GM23248 (cell line): ENCODE results near the gene CYGB.

Source experiments
- EZH2 ChIP-seq: fragments of 200-600 bp; sonication (generic); IDR thresholded peaks from 2 replicates; pipeline ENCODE4 v1.6.1; 2018; ENCODE audit warnings: antibody characterized with exemption, mild to moderate bottlenecking; ENCODE audit not compliant: insufficient read depth, poor library complexity, severe bottlenecking
- EZH2phosphoT487 ChIP-seq: fragments of 200-600 bp; sonication (generic); IDR thresholded peaks from 2 replicates; pipeline ENCODE4 v1.6.1; 2018; ENCODE audit warnings: antibody characterized with exemption, moderate library complexity, mild to moderate bottlenecking, low read depth; ENCODE audit not compliant: insufficient read depth

- no peak for TF ChIP-seq EZH2
- no peak for TF ChIP-seq EZH2phosphoT487
These were observed 25.2 kb upstream of the CYGB start for GRCh38 chr17:76562734-76563148.
